ENCODE results near the gene FAM20C. TPM values are rescaled to one million over a fixed set of nuclear protein-coding genes. Genes with fewer than 3 reads are reported as not detected.

FAM20C gene
- total RNA-seq, 1 donor from 2014 or later, result 90.8 TPM

- no peaks in the 10 kb centered on the region for H3K4me1 ChIP-seq
- H3K27me3 ChIP-seq, result no peaks in the 10 kb centered on the region
- H3K4me3 ChIP-seq, result no peak overlapping the region
- no peak for DNase-seq (ENCODE audit: low spot score in 2 of 2)
- no peak overlapping the region for H3K27ac ChIP-seq
- intact Hi-C loops (cut with DNase I), result no loop called here
- TF ChIP-seq, protein P1, sequence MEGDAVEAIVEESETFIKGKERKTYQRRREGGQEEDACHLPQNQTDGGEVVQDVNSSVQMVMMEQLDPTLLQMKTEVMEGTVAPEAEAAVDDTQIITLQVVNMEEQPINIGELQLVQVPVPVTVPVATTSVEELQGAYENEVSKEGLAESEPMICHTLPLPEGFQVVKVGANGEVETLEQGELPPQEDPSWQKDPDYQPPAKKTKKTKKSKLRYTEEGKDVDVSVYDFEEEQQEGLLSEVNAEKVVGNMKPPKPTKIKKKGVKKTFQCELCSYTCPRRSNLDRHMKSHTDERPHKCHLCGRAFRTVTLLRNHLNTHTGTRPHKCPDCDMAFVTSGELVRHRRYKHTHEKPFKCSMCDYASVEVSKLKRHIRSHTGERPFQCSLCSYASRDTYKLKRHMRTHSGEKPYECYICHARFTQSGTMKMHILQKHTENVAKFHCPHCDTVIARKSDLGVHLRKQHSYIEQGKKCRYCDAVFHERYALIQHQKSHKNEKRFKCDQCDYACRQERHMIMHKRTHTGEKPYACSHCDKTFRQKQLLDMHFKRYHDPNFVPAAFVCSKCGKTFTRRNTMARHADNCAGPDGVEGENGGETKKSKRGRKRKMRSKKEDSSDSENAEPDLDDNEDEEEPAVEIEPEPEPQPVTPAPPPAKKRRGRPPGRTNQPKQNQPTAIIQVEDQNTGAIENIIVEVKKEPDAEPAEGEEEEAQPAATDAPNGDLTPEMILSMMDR (IDR thresholded peaks at IDR 0.05), result no peak
- peaks cover 79 to 93% of the 10 kb centered on the region in 2 donors for H3K36me3 ChIP-seq
- H3K9me3 ChIP-seq, result no peaks in the 10 kb centered on the region
Observed at GRCh38 chr7:252216-252965, 60.0 kb downstream of the FAM20C start.

DNA sequence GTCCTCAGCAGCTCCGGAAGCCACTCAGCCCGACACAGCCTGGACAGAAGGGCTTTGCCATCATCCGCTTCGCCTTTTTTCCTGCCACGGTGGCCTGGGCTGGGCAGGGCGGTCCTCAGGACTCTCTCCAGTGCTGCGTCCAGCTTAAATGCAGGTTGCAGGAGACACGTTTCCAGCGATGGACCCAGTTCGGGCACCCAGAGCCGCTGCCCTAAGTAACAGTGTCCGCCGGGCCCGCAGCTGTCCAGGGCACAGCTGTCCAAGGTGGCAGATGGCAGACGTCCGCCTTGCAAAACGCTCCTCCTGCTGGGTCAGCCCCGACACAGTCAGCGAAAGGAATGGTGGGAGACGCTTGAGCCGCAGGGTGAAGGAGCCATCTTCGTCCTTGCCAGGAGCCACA is 60.6 kb downstream of the FAM20C start:
- peaks cover 77 to 88% of the 10 kb centered on the region in 2 donors for H3K36me3 ChIP-seq

DNA sequence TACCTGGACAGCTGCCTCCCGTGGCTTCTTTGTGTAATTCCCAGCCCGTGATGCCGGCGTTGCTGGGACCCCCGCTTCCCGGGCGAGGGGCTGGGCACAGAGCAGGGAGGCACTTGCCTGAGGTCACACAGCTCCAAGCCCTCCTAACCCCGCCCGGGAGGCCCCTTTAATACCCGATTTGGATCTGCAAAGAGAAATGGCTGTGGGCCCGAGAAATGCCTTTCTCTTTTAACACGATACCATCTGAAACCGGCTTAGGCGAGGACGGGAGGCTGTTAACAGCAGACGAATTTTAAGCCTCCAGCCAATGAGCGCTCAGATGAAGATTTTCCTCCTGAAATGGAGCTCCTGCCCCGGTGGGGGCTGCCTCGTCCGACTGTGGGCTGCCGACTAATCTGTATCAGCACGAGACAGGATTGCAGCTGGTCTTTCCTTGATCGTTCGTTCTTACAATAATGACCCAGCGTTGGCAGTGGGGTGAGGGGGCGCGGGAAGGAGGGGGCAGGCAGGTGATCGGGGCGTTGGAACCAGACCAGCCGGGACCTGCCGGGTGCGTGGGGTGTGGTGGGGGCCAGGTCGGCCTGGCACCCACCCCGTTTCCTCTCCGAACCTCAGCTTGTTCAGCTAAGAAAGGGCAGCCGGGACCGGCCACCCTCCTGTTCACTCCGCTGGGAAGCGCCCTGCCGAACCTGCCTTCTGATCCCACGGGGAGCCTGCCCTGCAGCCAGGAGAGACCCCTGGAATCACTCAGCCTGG is 61.4 kb downstream of the FAM20C start:
- Histone ChIP-seq H3K9me3 (no peaks in the 10 kb centered on the region), H3K27me3 (no peaks in the 10 kb centered on the region), H3K4me1 (no peaks in the 10 kb centered on the region), H3K36me3 (peaks cover 74 to 85% of the 10 kb centered on the region in 2 donors), H3K27ac (no peak overlapping the region), H3K4me3 (no peak overlapping the region)
- TF ChIP-seq, protein P1 (IDR thresholded peaks at IDR 0.05), result no peak
- intact Hi-C loops (cut with DNase I), result no loop called here
- no peak for DNase-seq (ENCODE audit: low spot score in 2 of 2)

More for the DNA sequence above, 60.6 kb downstream of the FAM20C start:
- no peaks in the 10 kb centered on the region for H3K4me1 ChIP-seq
- H3K27ac ChIP-seq, result no peak overlapping the region
- intact Hi-C loops (cut with DNase I), result no loop called here
- no peak overlapping the region for H3K4me3 ChIP-seq
- no peaks in the 10 kb centered on the region for H3K27me3 ChIP-seq
- no peaks in the 10 kb centered on the region for H3K9me3 ChIP-seq
- DNase-seq (ENCODE audit: low spot score in 2 of 2), result no peak
- TF ChIP-seq, protein P1 (IDR thresholded peaks at IDR 0.05), result no peak

DNA sequence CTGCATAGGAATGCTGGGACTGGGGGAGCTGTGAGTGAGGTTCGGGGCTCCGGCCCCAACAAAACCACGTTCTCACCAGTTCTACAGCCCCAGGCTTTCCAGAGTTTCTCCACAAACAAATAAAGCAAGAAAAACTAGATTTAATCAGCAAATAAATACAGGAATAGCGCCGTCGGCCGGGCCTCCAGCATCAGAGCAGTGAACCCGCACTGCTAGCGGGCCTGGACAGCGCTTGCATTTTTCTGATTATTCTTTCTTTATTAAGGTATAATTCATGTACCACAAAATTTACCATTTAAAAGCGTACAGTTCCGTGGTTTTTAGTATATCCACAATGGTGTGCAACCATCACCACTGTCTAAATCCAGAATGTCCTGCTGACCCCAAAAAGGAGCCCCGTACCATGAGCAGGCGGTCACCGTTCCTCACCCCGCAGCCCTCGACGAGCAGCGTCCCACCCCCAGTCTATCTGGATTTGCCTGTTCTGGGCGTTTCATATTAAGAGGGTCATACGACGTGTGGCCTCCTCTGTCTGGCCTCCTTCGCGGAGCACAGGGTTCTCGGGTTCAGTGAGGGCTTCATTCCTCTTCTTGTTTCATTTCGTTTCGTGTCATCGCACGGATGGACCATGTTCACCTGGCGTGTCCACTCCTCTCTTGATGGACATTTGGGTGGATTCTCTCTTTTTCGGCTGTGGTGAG is 62.1 kb downstream of the FAM20C start:
- Histone ChIP-seq H3K9me3 (no peaks in the 10 kb centered on the region), H3K27ac (no peak overlapping the region), H3K4me3 (no peak overlapping the region), H3K4me1 (no peaks in the 10 kb centered on the region), H3K36me3 (peaks cover 76 to 85% of the 10 kb centered on the region in 2 donors), H3K27me3 (no peaks in the 10 kb centered on the region)
- no peak for DNase-seq (ENCODE audit: low spot score in 2 of 2)
- intact Hi-C loops (cut with DNase I), result no loop called here
- TF ChIP-seq, protein P1 (IDR thresholded peaks at IDR 0.05), result no peak

DNA sequence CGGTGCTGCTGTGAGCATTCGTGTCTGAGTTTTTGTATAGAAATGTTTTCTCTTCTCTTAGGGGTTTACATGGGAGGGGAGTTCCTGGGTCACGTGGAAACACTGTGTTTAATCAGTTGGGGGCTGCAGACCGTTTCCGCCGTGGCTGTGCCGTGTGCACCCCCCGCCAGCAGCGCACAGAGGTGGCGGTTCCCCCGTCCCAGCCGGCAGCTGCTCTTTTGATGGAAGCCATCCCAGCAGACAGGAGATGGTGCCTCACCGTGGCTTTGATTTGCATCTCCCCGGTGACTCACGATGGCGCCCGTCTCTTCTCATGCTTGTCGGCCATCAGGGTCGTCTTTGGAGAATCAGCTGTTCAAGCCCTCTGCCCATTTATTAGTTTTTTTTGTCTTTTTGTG is 62.7 kb downstream of the FAM20C start:
- no peaks in the 10 kb centered on the region for H3K4me1 ChIP-seq
- TF ChIP-seq, protein P1 (IDR thresholded peaks at IDR 0.05), result no peak
- H3K4me3 ChIP-seq, result no peak overlapping the region
- H3K27ac ChIP-seq, result no peak overlapping the region
- peaks cover 76 to 85% of the 10 kb centered on the region in 2 donors for H3K36me3 ChIP-seq
- DNase-seq (ENCODE audit: low spot score in 2 of 2), result no peak
- intact Hi-C loops (cut with DNase I), result no loop called here
- no peaks in the 10 kb centered on the region for H3K9me3 ChIP-seq
- no peaks in the 10 kb centered on the region for H3K27me3 ChIP-seq
